Liver (tissue), 3 donors: ENCODE results near the gene TMIGD1.

Experiments used
- EGR1 ChIP-seq, 2 donors: IDR thresholded peaks; 2 replicates each; pipeline ENCODE4 v1.6.1; 2016 to 2018; ENCODE audit warnings: antibody characterized with exemption in 2 of 2, low read depth in 2 of 2
- FOXA1 ChIP-seq: IDR thresholded peaks from 2 replicates; pipeline ENCODE4 v1.6.1; 2016; ENCODE audit warnings: antibody characterized with exemption
- HNF4A ChIP-seq, 2 donors: conservative IDR thresholded peaks; 2 replicates each; pipeline ENCODE4 v1.6.1; 2016; ENCODE audit warnings: antibody characterized with exemption in 2 of 2, mild to moderate bottlenecking in 2 of 2
- JUND ChIP-seq, 2 donors: IDR thresholded peaks; 2 replicates each; pipeline ENCODE4 v1.6.1; 2016; ENCODE audit warnings: antibody characterized with exemption in 2 of 2
- MAX ChIP-seq: IDR thresholded peaks from 2 replicates; pipeline ENCODE4 v1.6.1; 2016; ENCODE audit warnings: antibody characterized with exemption
- TAF1 ChIP-seq: conservative IDR thresholded peaks from 2 replicates; pipeline ENCODE4 v1.6.1; 2016; ENCODE audit warnings: antibody characterized with exemption, mild to moderate bottlenecking
- YY1 ChIP-seq: IDR thresholded peaks from 2 replicates; pipeline ENCODE4 v1.6.1; 2016; ENCODE audit warnings: antibody characterized with exemption, mild to moderate bottlenecking
- TF ChIP-seq, protein P1 (sequence below): fragments of 150-350 bp; IDR thresholded peaks from 2 replicates; pipeline ENCODE4 v1.5.1; 2017; ENCODE audit warnings: improper control_type of control experiment, low read depth, low read length; ENCODE audit not compliant: missing input control
- TF ChIP-seq, protein P2 (sequence below): IDR thresholded peaks from 2 replicates; pipeline ENCODE4 v1.6.1; 2016; ENCODE audit warnings: antibody characterized with exemption, mild to moderate bottlenecking
- donor health status: healthy.
- donor health status: healthy.

DNA sequence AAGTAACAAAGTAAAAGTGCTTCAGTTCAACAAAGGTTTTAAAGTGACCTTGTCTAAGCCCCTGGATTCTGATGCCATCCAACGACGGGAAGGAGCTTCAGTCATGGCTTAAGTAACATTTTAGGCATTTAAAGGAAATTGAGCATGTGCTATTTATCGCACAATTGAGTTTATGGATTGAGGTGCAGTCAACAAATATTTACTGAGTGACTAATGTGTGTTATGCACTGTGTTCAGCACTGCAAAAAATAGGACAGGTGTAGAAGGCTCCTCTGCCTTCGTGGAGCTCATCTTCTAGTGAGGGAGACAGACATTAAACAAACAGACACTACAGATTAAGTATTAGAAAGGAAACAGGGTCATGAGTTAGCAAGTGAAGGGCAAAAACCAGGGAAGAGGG, 12.5 kb downstream of the TMIGD1 start:
- TF ChIP-seq YY1 (no peak), MAX (no peak), JUND (IDR thresholded peaks at IDR 0.05) (no peak), TAF1 (no peak), FOXA1 (no peak), EGR1 (IDR thresholded peaks at IDR 0.05; ENCODE audit: low read depth in 2 of 2) (no peak), HNF4A (conservative IDR thresholded peaks at IDR 0.05) (no peak)
- TF ChIP-seq, protein P1, sequence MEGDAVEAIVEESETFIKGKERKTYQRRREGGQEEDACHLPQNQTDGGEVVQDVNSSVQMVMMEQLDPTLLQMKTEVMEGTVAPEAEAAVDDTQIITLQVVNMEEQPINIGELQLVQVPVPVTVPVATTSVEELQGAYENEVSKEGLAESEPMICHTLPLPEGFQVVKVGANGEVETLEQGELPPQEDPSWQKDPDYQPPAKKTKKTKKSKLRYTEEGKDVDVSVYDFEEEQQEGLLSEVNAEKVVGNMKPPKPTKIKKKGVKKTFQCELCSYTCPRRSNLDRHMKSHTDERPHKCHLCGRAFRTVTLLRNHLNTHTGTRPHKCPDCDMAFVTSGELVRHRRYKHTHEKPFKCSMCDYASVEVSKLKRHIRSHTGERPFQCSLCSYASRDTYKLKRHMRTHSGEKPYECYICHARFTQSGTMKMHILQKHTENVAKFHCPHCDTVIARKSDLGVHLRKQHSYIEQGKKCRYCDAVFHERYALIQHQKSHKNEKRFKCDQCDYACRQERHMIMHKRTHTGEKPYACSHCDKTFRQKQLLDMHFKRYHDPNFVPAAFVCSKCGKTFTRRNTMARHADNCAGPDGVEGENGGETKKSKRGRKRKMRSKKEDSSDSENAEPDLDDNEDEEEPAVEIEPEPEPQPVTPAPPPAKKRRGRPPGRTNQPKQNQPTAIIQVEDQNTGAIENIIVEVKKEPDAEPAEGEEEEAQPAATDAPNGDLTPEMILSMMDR = no peak
- TF ChIP-seq, protein P2, sequence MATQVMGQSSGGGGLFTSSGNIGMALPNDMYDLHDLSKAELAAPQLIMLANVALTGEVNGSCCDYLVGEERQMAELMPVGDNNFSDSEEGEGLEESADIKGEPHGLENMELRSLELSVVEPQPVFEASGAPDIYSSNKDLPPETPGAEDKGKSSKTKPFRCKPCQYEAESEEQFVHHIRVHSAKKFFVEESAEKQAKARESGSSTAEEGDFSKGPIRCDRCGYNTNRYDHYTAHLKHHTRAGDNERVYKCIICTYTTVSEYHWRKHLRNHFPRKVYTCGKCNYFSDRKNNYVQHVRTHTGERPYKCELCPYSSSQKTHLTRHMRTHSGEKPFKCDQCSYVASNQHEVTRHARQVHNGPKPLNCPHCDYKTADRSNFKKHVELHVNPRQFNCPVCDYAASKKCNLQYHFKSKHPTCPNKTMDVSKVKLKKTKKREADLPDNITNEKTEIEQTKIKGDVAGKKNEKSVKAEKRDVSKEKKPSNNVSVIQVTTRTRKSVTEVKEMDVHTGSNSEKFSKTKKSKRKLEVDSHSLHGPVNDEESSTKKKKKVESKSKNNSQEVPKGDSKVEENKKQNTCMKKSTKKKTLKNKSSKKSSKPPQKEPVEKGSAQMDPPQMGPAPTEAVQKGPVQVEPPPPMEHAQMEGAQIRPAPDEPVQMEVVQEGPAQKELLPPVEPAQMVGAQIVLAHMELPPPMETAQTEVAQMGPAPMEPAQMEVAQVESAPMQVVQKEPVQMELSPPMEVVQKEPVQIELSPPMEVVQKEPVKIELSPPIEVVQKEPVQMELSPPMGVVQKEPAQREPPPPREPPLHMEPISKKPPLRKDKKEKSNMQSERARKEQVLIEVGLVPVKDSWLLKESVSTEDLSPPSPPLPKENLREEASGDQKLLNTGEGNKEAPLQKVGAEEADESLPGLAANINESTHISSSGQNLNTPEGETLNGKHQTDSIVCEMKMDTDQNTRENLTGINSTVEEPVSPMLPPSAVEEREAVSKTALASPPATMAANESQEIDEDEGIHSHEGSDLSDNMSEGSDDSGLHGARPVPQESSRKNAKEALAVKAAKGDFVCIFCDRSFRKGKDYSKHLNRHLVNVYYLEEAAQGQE = no peak
